H9 (cell line): Measurements from ENCODE around the gene CHN2. TPM values are rescaled to one million over a fixed set of nuclear protein-coding genes. Genes with fewer than 3 reads are reported as not detected.

Experiments used
- DNase-seq: peaks from one replicate; pipeline ENCODE4 v3.0.0-alpha.2; 2017
- H2AFZ ChIP-seq: one replicate; pipeline ENCODE4 v1.6.1; 2013; ENCODE audit warnings: mild to moderate bottlenecking, low read length, control low read depth, moderate library complexity
- H2AK5ac ChIP-seq: 2 replicates; pipeline ENCODE4 v1.6.1; 2013; ENCODE audit warnings: low read length, control low read depth, mixed read lengths; ENCODE audit not compliant: insufficient read length
- H2BK120ac ChIP-seq: one replicate; pipeline ENCODE4 v1.6.1; 2013; ENCODE audit warnings: low read depth, mild to moderate bottlenecking, low read length, control low read depth, inconsistent platforms; ENCODE audit not compliant: poor library complexity, severe bottlenecking
- H2BK12ac ChIP-seq: 2 replicates; pipeline ENCODE4 v1.6.1; 2013; ENCODE audit warnings: low read length, control low read depth, mixed read lengths, low read depth; ENCODE audit not compliant: insufficient read length
- H2BK15ac ChIP-seq: 2 replicates; pipeline ENCODE4 v1.6.1; 2013; ENCODE audit warnings: low read depth, low read length, control low read depth
- H2BK20ac ChIP-seq: one replicate; pipeline ENCODE4 v1.6.1; 2013; ENCODE audit warnings: low read depth, mild to moderate bottlenecking, low read length, control low read depth, inconsistent platforms; ENCODE audit not compliant: poor library complexity, severe bottlenecking
- H2BK5ac ChIP-seq: 2 replicates; pipeline ENCODE4 v1.6.1; 2013; ENCODE audit warnings: low read length, control low read depth, mixed read lengths; ENCODE audit not compliant: insufficient read length
- H3K14ac ChIP-seq: 2 replicates; pipeline ENCODE4 v1.6.1; 2013; ENCODE audit warnings: low read length, control low read depth; ENCODE audit not compliant: insufficient read depth
- H3K18ac ChIP-seq: 2 replicates; pipeline ENCODE4 v1.6.1; 2013; ENCODE audit warnings: low read depth, mild to moderate bottlenecking, mixed read lengths, low read length, control low read depth; ENCODE audit not compliant: insufficient read length
- H3K23ac ChIP-seq: 2 replicates; pipeline ENCODE4 v1.6.1; 2013; ENCODE audit warnings: low read length, control low read depth, mixed read lengths, low read depth; ENCODE audit not compliant: insufficient read length
- H3K23me2 ChIP-seq: 2 replicates; pipeline ENCODE4 v1.6.1; 2013; ENCODE audit warnings: low read depth, mild to moderate bottlenecking, mixed read lengths, low read length, control low read depth; ENCODE audit not compliant: insufficient read length, poor library complexity, severe bottlenecking
- H3K27ac ChIP-seq: 2 replicates; pipeline ENCODE4 v1.5.1; 2013; ENCODE audit warnings: low read length, control low read depth, mixed read lengths, low read depth; ENCODE audit not compliant: insufficient read length
- H3K27me3 ChIP-seq: 2 replicates; pipeline ENCODE4 v1.6.1; 2013; ENCODE audit warnings: low read length, control low read depth, inconsistent platforms; ENCODE audit not compliant: insufficient read depth
- H3K4ac ChIP-seq: 2 replicates; pipeline ENCODE4 v1.6.1; 2013; ENCODE audit warnings: low read depth, mild to moderate bottlenecking, control low read depth, inconsistent platforms, low read length, moderate library complexity
- H3K4me1 ChIP-seq: 2 replicates; pipeline ENCODE4 v1.6.1; 2013; ENCODE audit warnings: low read length, control low read depth, inconsistent platforms; ENCODE audit not compliant: insufficient read depth
- H3K4me2 ChIP-seq: 2 replicates; pipeline ENCODE4 v1.6.1; 2013; ENCODE audit warnings: low read length, control low read depth, mixed read lengths; ENCODE audit not compliant: insufficient read length, insufficient read depth
- H3K56ac ChIP-seq: 2 replicates; pipeline ENCODE4 v1.6.1; 2013; ENCODE audit warnings: low read depth, mild to moderate bottlenecking, mixed read lengths, low read length, control low read depth; ENCODE audit not compliant: insufficient read length
- H3K79me1 ChIP-seq: 2 replicates; pipeline ENCODE4 v1.6.1; 2013; ENCODE audit warnings: low read depth, mild to moderate bottlenecking, moderate library complexity, low read length, control low read depth, inconsistent platforms; ENCODE audit not compliant: insufficient read depth, poor library complexity, severe bottlenecking
- H3K79me2 ChIP-seq: 2 replicates; pipeline ENCODE4 v1.6.1; 2013; ENCODE audit warnings: low read length, control low read depth, inconsistent platforms; ENCODE audit not compliant: insufficient read depth
- H3K9ac ChIP-seq: 2 replicates; pipeline ENCODE4 v1.6.1; 2013; ENCODE audit warnings: low read length, control low read depth, mixed read lengths; ENCODE audit not compliant: insufficient read length; ENCODE audit errors: extremely low read depth
- H3K9me3 ChIP-seq: one replicate; pipeline ENCODE4 v1.6.1; 2013; ENCODE audit warnings: low read depth, low read length, inconsistent platforms; ENCODE audit not compliant: control insufficient read depth
- H3T11ph ChIP-seq: one replicate; pipeline ENCODE4 v1.6.1; 2013; ENCODE audit warnings: mild to moderate bottlenecking, low read length, control low read depth, inconsistent platforms
- H4K20me1 ChIP-seq: one replicate; pipeline ENCODE4 v1.6.1; 2013; ENCODE audit not compliant: control insufficient read depth, insufficient read length, insufficient read depth
- H4K5ac ChIP-seq: 2 replicates; pipeline ENCODE4 v1.6.1; 2013; ENCODE audit warnings: low read depth, mild to moderate bottlenecking, mixed read lengths, low read length, control low read depth; ENCODE audit not compliant: insufficient read length
- H4K8ac ChIP-seq: replicated peaks from 2 replicates; pipeline ENCODE4 v1.6.1; 2013; ENCODE audit warnings: low read length, control low read depth, mixed read lengths, low read depth; ENCODE audit not compliant: insufficient read length
- H4K91ac ChIP-seq: 2 replicates; pipeline ENCODE4 v1.6.1; 2013; ENCODE audit warnings: low read depth, mild to moderate bottlenecking, moderate library complexity, mixed read lengths, low read length, control low read depth; ENCODE audit not compliant: insufficient read length
- H3K27ac Mint-ChIP-seq, 3 experiments: 2 replicates in 2 of 3; 3 replicates in 1 of 3; pipeline ENCODE4 v1.8.0; 2020 to 2021; ENCODE audit warnings: mixed read lengths in 3 of 3, mild to moderate bottlenecking in 1 of 3, moderate library complexity in 1 of 3
- H3K27me3 Mint-ChIP-seq: 2 replicates; pipeline ENCODE4 v1.8.0; 2021; ENCODE audit warnings: low read depth, mild to moderate bottlenecking, moderate library complexity, mixed read lengths
- H3K36me3 Mint-ChIP-seq, 3 experiments: 2 replicates in 2 of 3; 3 replicates in 1 of 3; pipeline ENCODE4 v1.8.0; 2020 to 2021; ENCODE audit warnings: low read depth in 3 of 3, mixed read lengths in 3 of 3; ENCODE audit not compliant: insufficient read depth in 1 of 3
- H3K4me1 Mint-ChIP-seq, 2 experiments: 2 replicates each; pipeline ENCODE4 v1.8.0; 2020; ENCODE audit warnings: mixed read lengths in 2 of 2
- H3K4me3 Mint-ChIP-seq, 2 experiments: 2 replicates in 1 of 2; 3 replicates in 1 of 2; pipeline ENCODE4 v1.8.0; 2020 to 2021; ENCODE audit warnings: mild to moderate bottlenecking in 2 of 2, mixed read lengths in 2 of 2, moderate library complexity in 1 of 2
- H3K9me3 Mint-ChIP-seq, 2 experiments: 2 replicates in 1 of 2; 3 replicates in 1 of 2; pipeline ENCODE4 v1.8.0; 2020; ENCODE audit warnings: mild to moderate bottlenecking in 2 of 2, mixed read lengths in 2 of 2, moderate library complexity in 1 of 2
- WGBS: extraction: QIAGEN DNeasy Blood & Tissue Kit; methylation state at CpG from one replicate; pipeline ENCODE4 v1.1.7; 2013; ENCODE audit warnings: missing lambda C conversion rate, low lambda C conversion rate, mixed read lengths; ENCODE audit not compliant: insufficient read length; ENCODE audit errors: extremely low coverage; 5-methylcytosine and 5-hydroxymethylcytosine counted together
- total RNA-seq: library from RNA; stranded (reverse); gene quantifications from 2 replicates; pipeline ENCODE4 v1.2.1, GENCODE V29; 2021
- TF ChIP-seq, protein P1 (sequence below): fragments of 200-600 bp; sonication (generic); conservative IDR thresholded peaks from 3 replicates; pipeline ENCODE4 v1.8.0; 2021; ENCODE audit warnings: antibody characterized with exemption, mild to moderate bottlenecking

The CHN2 gene
- total RNA-seq, 1 experiment from 2014 or later, result 3.3 TPM

DNA sequence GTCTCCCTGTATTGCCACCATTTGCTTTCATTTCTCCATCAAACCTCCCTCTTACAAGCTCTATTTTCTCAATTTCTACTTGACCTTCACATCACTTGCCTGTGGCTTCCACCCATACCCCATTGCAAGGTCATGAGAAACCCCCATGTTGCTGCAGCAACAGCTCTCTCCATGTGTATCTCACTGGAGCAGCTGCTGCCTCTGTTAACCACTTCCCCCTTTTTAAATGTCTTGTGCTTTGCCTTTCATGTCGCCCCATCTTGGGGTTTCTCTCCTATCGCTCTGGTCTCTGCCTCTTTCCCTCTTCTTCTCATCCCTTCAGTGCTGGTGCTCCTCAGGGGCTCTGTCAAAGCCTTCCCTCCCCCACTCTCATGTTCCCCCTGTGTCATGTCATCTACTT, 148.8 kb downstream of the CHN2 start:
- TF ChIP-seq, protein P1, sequence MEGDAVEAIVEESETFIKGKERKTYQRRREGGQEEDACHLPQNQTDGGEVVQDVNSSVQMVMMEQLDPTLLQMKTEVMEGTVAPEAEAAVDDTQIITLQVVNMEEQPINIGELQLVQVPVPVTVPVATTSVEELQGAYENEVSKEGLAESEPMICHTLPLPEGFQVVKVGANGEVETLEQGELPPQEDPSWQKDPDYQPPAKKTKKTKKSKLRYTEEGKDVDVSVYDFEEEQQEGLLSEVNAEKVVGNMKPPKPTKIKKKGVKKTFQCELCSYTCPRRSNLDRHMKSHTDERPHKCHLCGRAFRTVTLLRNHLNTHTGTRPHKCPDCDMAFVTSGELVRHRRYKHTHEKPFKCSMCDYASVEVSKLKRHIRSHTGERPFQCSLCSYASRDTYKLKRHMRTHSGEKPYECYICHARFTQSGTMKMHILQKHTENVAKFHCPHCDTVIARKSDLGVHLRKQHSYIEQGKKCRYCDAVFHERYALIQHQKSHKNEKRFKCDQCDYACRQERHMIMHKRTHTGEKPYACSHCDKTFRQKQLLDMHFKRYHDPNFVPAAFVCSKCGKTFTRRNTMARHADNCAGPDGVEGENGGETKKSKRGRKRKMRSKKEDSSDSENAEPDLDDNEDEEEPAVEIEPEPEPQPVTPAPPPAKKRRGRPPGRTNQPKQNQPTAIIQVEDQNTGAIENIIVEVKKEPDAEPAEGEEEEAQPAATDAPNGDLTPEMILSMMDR, result no peak
- no peaks in the 10 kb centered on the region for H4K20me1 ChIP-seq
- H3K14ac ChIP-seq, result no peak overlapping the region
- no peak overlapping the region for H3K27ac ChIP-seq
- H3K9me3 ChIP-seq, result no peaks in the 10 kb centered on the region
- no peaks in the 10 kb centered on the region for H3K79me1 ChIP-seq
- H3K4ac ChIP-seq, result no peak overlapping the region
- H3K56ac ChIP-seq, result no peak overlapping the region
- no peak overlapping the region for H3K23ac ChIP-seq
- peaks cover 3% of the 10 kb centered on the region; the same call in 1 of the 2 replicates for H3K4me1 ChIP-seq
- no peak overlapping the region for H2AK5ac ChIP-seq
- no peak for DNase-seq
- Mint-ChIP-seq H3K36me3 (no peaks in the 10 kb centered on the region), H3K4me3 (no peak overlapping the region), H3K27ac (no peak overlapping the region), H3K9me3 (no peaks in the 10 kb centered on the region), H3K27me3 (0 out of 2 replicates have a peak, but pooled peaks cover 2% of the 10 kb centered on the region), H3K4me1 (peaks cover 2 to 3% of the 10 kb centered on the region in 2 experiments; a peak in 2 of 4 replicates)
- no peak overlapping the region for H2BK120ac ChIP-seq
- no CpG with 5 or more reads among the region's 2 CpGs for WGBS
- no peak overlapping the region for H2BK20ac ChIP-seq
- no peaks in the 10 kb centered on the region for H3K27me3 ChIP-seq
- H3K79me2 ChIP-seq, result no peaks in the 10 kb centered on the region
- no peak overlapping the region for H4K5ac ChIP-seq
- no peak overlapping the region for H3K9ac ChIP-seq
- no peak overlapping the region for H2BK12ac ChIP-seq
- H3K23me2 ChIP-seq, result no peaks in the 10 kb centered on the region
- H3K4me2 ChIP-seq, result no peak overlapping the region
- H2AFZ ChIP-seq, result no peak overlapping the region
- no peak overlapping the region for H3K18ac ChIP-seq
- no peak overlapping the region for H3T11ph ChIP-seq
- no peak overlapping the region for H4K91ac ChIP-seq
- H2BK15ac ChIP-seq, result no peak overlapping the region
- H2BK5ac ChIP-seq, result no peak overlapping the region
- H4K8ac ChIP-seq, result no peak overlapping the region
